ENCODE results near the gene MINDY4.

MINDY4 gene

GRCh38 chr7:30743371-30744074 lies 27.7 kb upstream of the MINDY4 start:
- DNase-seq = no peak

GRCh38 chr7:30744075-30744417 lies 27.2 kb upstream of the MINDY4 start:
- DNase-seq = peak in 1 of 2 donors; percentile 9

- DNase-seq = no peak
These were observed 25.8 kb upstream of the MINDY4 start for GRCh38 chr7:30745261-30745941.

GRCh38 chr7:30750010-30750409 lies 21.2 kb upstream of the MINDY4 start:
- no peak for DNase-seq

- DNase-seq = no peak
These were observed 20.2 kb upstream of the MINDY4 start for GRCh38 chr7:30750683-30751650.

GRCh38 chr7:30751696-30752273 lies 19.4 kb upstream of the MINDY4 start, which contains the start of gene INMT:
Gene INMT, plus strand, starts transcription at chr7:30752135. Its CDS starts 16 bp downstream, at chr7:30752151.
- no peak for DNase-seq

GRCh38 chr7:30752484-30752883 lies 18.7 kb upstream of the MINDY4 start:
- DNase-seq = no peak

GRCh38 chr7:30752979-30753378 lies 18.2 kb upstream of the MINDY4 start:
- DNase-seq = no peak

- DNase-seq = no peak
These were observed 16.8 kb upstream of the MINDY4 start for GRCh38 chr7:30754315-30754877.

- no peak for DNase-seq
These were observed 15.6 kb upstream of the MINDY4 start for GRCh38 chr7:30755384-30756154.

GRCh38 chr7:30757342-30757692 lies 13.9 kb upstream of the MINDY4 start:
- no peak for DNase-seq

- DNase-seq = no peak
These were observed 10.6 kb upstream of the MINDY4 start for GRCh38 chr7:30760514-30761213.

- DNase-seq = no peak
These were observed 9.7 kb upstream of the MINDY4 start for GRCh38 chr7:30761214-30762156.

GRCh38 chr7:30764030-30764975 lies 6.9 kb upstream of the MINDY4 start:
- no peak for DNase-seq

- no peak for DNase-seq
These were observed 5.8 kb upstream of the MINDY4 start for GRCh38 chr7:30765408-30765807.

GRCh38 chr7:30770845-30771173 lies 408 bp upstream of the MINDY4 start:
- no peak for DNase-seq

GRCh38 chr7:30771880-30772425 lies 736 bp downstream of the MINDY4 start:
- no peak for DNase-seq

GRCh38 chr7:30772984-30773383 lies 1.8 kb downstream of the MINDY4 start:
- no peak for DNase-seq

- no peak for DNase-seq
These were observed 4.8 kb downstream of the MINDY4 start for GRCh38 chr7:30775992-30776391.
